Colon (tissue), 2 donors: Measurements from ENCODE around the gene RETSAT.
"Not testable (repeated sequence)": the region's sequence is repeated elsewhere in the genome, so short reads cannot be mapped to it uniquely, and the experiment has no call there.

Source experiments
- FAIRE-seq: peaks from 2 replicates; lab custom pipeline; 2012; peaks lifted over from hg19 to GRCh38; lab: Jason Lieb, UNC
- donor health status: control.
- donor health status: control.

RETSAT gene

DNA sequence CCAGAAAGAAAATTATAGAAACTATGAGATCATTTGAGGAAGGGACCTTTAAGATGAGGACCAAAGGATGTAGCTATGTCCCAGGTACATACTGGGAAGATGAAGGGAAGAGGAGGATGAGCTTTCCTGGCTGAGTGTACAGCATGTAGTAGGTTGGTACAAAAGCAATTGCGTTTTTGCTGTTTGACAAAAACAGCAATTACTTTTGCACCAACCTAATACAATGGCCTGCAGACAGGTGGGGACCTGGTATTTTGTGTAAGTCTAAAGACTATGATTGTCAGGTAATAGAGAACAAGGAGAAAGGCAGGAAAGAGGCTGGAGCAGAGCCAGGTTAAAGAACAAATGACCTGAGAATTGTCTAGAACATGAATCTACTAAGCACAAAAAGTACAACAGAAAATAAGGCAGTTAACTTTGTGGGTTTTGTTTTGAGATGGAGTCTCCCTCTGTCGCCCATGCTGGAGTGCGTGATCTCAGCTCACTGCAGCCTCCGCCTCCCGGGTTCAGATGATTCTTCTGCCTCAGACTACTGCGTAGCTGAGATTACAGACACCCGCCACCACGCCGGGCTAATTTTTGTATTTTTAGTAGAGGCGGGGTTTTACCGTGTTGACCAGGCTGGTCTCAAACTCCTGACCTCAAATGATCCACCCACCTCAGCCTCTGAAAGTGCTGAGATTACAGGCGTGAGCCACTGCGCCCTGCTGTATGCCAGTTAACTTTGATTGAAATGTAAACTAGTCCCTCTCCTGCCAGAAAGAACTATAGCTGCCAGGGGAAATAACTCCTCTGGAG lies 23.3 kb downstream of the RETSAT start:
- FAIRE-seq = no peak

DNA sequence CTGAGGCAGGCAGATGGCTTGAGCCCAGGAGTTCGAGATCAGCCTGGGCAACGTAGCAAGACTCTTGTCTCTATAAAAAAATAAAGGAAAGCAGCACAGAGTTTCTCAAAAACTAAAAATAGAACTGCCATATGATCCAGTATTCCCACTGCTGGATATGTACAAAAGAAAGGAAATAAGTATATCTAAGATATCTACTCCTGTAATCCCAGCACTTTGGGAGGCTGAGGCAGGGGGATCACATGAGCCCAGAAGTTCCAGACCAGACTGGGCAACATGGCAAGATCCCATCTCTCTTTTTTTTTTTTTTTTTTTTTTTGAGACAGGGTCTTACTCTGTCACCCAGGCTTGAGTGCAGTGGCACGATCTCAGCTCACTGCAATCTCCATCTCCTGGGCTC lies 24.6 kb downstream of the RETSAT start:
- FAIRE-seq = not testable (repeated sequence)

DNA sequence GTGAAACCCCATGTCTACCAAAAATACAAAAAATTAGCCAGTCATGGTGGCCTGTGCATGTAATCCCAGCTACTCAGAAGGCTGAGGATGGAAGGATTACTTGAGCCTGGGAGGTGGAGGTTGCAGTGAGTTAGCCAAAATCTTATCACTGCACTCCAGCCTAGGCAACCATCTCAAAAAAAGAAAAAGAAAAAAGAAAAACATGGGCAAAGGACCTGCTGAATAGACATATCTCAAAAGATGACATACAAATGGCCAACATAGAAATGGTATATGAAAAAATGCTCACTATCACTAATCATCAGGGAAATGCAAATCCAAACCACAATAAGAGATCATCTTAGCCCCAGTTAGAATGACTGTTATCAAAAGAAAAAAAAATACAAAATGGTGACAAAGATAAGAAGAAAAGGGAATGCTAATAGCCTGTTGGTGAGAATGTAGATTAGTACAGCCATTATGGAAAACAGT lies 25.1 kb downstream of the RETSAT start:
- FAIRE-seq = no peak

DNA sequence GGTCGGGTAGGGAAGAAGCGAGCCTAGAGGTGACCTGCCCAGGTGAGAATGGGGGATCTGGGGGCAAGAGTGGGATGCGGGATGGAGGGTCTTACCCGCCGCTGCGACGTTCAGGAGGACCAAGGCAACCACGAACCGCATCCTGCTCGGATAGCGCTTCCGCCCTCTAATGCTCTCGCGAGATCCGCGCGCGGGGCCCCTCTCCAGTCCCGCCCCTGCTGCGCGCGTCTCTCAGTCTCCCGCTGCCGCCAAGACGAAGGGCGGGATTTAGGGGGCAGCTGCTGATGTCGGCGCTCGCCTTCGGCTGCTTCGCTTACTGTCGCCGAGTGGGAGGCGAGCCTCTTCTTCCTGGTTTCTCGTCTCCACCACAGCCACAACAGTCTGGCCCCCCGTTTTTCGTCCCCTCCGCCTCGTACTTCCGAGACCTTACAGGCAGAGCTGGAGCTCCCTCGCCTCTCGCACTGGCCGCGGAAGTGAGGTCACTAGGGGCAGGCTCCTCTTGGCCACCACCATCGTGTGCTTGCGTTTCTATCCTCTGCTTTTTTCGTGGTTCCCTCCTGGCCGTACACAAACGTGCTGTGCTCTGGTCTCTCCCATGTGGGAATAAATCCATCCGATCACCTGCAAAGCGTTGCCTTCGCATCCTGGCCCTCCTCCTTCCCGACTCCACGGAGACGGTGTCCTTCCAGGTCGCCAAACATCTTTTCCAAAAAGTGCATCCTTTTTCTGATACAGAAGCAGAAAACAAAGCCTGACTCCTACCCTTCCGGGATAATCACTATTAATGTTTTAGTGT lies 26.3 kb downstream of the RETSAT start, which contains the start of gene TGOLN2:
Gene TGOLN2 (minus strand): TSS at position 168 of the 796 bp plus-strand sequence. CDS start 27 bp downstream, at position 141.
- FAIRE-seq = no peak

DNA sequence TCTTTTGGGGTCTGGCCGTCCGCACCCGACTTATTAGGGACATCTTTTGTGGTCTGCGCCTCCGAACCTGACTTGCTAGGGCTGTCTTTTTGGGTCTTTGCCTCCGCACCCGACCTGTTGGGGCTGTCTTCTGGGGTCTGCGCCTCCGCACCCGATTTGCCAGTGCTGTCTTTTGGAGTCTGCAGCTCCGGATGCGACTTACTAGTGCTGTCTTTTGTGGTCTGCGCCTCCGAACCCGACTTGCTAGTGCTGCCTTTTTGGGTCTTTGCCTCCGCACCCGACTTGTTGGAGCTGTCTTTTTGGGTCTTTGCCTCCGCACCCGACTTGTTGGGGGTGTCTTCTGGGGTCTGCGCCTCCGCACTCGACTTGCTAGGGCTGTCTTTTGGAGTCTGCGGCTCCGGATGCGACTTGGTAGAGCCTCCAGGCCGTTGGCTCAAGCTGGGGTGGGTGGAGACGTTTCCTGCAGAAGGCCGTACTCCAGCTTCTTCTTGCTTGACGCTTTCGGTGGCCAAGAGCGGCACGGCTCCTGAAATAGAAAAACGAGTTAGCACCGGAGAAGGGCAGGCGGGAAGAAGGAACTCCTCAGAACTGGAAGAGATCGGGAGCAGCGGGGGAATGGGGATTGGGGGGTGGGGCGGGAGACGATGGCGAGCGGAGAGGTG lies 27.0 kb downstream of the RETSAT start:
- no peak for FAIRE-seq

DNA sequence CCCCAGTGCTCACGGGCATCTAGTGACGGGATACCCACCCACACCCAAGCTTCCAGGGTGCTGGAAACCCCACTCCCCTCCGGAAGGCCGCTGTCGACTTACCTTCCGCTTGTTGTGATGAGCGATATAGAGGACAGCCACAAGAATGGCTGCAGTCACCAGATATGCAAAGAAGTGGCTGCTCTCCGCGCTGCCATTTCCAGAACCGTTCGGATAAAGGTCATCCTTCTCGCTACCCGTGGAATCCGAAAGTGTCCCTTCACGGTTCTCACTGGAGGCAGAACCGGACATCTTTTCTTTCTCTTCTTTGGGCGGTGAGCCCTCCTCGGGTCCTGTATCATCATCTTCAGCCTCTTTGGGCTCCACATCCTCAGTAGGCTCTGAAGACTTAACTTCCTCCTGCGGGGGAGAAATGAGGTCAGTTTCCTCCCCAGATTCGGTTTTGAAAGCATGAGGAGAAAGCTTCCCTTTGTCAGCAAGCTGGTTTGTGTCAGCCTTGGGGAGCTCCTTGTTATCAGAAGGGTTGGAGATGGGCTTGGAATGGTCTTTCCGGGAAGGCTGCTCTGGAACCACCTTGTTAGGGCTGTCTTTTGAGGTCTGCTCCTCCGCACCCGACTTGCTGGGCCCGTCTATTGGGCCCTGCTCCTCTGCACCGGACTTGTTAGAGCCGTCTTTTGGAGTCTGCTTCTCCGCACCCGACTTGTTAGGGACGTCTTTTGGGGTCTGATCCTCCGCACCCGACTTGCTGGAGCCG lies 27.7 kb downstream of the RETSAT start:
- no peak for FAIRE-seq

DNA sequence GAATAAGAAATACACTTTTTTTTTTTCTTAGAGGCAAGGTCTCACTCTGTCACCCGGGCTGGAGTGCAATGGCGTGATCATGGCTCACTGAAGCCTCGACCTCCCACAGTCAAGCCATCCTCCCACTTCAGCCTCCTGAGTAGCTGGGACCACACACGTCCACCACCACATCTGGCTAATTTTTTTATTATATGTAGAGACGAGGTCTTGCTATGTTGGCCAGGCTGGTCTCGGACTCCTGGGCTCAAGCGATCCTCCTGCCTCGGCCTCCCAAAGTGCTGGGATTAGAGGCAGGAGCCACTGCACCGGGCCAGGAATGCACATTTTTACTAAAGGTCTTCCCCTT lies 28.9 kb downstream of the RETSAT start:
- no peak for FAIRE-seq

DNA sequence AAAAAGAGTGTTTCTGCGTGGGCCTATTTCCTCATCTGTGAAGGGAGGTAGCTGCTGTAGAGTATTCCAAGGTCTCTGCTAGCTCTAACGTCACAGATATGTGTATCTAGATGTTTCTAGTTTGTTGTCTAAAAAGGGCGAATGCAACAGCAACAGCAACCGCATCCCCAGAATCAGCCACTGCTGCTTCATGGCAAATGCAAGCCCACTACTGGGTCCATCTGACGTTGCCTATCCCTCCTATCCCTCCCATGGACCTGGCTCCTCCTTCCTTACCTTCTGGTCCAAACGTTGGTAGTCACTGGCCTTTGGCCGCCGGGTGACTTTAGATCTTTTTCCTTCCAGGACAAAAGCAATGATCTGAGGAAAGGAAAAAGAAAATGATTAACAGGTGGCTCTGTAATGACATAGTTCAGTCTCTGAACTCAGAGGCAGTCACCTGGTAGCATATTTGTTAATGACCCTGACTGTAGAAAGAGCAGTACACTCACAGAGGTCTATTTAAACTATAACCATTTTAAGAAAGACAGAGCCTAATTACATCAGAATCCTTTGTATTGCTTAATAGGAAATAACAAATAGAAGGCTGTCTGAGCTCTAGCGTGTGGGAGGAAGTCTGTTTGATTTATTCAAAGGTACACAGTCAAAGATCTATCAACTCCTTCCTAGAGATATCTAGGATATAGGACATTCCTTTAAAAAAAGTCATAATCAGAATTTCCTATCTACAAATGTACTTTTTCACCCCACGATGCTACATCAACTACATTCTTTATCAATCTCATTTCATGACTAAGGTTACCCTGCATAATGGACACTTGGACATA lies 29.5 kb downstream of the RETSAT start:
- FAIRE-seq = no peak

DNA sequence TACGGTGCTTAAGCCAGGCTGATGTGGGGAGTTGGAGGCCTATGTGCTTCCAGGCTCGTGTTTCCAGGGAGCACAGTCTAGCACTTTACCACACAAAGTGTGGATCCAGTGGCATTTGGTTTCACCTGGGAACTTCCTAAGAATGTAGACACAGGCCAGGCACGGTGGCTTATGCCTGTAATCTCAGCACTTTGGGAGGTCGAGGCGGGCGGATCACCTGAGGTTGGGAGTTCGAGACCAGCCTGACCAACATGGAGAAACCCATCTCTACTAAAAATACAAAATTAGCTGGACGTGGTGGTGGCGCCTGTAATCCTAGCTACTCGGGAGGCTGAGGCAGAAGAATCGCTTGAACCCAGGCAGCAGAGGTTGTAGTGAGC lies 30.4 kb downstream of the RETSAT start:
- FAIRE-seq = not testable (repeated sequence)

DNA sequence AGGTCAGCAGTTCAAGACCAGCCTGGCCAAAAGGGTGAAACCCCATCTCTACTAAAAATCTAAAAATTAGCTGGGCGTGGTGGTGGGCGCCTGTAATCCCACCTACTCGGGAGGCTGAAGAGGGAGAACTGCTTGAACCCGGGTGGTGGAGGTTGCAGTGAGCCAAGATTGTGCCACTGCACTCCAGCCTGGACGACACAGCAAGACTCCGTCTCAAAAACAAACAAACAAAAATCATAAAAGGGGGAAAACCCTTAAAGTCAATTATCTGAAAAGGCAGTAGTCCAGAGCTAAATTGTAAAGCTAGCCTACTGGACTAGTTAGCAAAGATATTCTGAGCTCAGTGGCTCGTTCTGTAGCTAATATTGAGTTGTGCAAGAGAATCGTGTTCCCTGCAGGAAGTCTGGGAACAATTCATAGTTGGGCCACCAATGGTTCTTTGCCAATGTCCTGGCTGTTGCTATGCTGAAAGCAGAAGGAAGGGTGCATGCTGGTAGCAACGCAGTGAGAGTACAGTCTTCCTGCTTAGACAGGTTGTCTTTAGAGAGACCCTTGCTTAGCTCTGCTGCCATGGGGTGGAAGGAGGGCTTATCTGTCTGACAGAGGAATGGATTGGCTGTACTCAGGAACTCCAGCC lies 30.9 kb downstream of the RETSAT start:
- FAIRE-seq = no peak

DNA sequence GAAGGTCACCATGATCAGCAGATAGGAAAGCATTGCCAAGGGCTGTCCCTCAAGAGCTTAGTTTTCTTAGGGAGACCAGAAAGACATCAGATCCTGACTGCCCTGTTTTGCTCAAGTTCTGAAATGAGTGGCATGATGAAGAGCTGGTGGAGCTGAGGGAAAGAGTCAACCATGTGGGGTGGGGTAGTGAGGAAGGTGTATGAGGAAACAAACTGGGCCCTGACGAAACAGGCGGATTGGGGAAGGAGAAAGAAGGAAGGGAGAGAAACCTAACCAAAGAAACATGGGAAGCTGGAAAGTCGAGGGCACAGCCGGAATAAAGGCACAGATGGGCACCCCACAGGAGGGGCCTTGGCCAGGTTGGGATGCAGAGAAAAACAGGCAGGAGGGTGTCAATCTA lies 34.5 kb downstream of the RETSAT start:
- FAIRE-seq = no peak

DNA sequence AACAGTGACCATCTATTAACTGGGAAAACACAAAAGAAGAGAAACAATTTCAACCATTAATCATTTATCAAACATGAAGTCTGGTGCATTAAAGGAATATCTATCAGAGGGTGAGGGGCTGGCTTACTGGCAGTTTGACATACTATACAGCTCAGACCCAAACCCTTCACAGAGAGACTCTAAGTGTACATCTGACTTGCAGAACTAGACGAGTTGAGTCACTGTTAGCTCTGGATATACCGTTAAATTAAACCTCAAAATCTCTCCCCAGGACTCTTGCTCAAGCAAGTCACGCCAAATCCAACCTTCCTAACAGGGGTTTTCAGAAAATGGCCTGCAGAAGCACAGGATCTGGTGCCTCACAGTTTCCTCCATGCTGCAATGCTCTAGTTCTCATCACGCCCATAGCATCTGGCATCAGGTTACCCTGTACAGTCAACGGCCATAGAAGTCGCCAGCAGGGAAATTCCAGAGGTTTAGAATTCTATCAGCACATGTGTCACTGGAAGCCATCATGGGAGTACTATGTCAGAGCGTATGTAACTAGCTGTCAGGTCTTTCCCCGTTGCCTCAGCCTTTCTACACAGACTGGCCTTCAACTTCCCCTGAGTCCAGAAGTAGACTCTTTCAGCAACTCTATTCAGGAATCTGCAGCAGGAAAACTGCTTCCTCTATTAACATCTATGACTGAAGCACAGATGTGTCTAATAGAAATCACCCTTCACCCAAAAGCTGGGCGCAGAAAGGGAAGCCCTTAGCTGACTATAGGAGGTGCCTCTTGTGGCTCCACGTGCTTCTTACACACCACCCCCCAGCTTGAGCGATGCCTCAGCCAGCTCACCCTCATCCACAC lies 35.9 kb downstream of the RETSAT start:
- FAIRE-seq = no peak

DNA sequence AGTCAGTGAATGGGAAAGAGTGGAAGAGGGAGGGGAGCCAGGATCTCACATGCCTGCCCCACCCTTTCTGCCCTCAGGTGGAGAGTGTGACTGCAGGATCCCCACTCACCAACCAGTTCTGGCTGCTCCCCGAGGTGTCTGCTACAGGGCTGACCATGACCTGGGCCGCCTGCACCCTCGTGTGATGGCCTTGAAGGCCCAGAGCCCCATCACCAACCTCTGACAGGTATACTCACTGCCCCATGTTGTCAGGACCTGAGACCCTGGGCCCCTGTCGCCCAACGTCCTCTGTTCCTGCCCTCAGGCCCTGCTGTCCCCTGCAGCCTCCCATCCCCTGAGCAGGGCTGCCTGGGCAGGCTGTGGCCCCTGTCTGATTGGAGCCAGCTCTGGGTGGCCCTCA lies 38.4 kb downstream of the RETSAT start:
- not testable (repeated sequence) for FAIRE-seq

DNA sequence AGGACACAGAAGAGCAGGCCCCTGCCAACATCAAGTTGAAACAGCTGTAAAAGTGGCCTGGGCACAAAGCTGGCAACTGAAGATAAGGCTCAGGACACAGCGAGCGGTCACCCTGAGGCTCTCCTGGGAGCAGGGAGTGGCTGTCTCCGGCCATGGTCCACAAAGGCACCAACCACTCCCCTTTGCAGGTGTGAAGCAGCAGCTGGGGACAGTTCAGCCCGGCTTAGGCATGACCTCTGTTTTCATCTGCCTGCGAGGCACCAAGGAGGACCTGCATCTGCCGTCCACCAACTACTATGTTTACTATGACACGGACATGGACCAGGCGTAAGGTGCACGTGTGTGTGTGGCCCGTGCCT lies 39.5 kb downstream of the RETSAT start:
- FAIRE-seq = no peak

DNA sequence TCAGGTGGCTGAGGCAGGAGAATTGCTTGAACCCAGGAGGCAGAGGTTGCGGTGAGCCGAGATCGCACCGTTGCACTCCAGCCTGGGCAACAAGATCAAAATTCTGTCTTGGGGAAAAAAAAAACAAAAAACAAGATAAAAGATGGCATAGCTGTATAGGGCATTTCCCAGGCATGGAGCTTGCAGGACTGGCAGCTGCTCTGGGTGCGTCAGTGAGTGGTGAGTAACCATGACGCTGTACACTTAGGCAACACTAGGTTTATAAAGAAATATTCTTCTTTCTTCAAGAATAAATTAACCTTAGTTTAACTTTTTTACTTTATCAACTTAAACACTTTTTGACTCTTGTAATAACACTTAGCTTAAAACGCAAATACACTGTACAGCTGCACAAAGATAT lies 41.9 kb downstream of the RETSAT start:
- no peak for FAIRE-seq

DNA sequence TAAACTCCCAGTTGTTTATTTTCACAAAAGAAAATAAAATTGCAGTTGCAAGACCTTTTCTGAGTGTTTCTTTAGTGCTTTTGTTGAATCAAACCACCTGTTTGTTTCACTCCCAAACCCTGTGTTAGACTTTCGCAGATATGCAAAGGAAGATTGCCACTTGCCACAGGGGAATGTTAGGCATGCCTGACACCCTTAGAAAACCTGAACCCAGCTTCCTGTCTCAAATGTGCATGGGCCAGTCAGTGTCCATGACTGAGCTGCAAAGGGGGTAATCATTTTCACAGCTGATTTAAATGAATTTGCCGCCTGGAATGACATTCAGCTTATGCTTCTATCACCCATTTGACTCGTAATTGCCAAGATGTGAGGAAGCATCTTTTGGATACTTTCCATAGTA lies 44.0 kb downstream of the RETSAT start:
- no peak for FAIRE-seq

DNA sequence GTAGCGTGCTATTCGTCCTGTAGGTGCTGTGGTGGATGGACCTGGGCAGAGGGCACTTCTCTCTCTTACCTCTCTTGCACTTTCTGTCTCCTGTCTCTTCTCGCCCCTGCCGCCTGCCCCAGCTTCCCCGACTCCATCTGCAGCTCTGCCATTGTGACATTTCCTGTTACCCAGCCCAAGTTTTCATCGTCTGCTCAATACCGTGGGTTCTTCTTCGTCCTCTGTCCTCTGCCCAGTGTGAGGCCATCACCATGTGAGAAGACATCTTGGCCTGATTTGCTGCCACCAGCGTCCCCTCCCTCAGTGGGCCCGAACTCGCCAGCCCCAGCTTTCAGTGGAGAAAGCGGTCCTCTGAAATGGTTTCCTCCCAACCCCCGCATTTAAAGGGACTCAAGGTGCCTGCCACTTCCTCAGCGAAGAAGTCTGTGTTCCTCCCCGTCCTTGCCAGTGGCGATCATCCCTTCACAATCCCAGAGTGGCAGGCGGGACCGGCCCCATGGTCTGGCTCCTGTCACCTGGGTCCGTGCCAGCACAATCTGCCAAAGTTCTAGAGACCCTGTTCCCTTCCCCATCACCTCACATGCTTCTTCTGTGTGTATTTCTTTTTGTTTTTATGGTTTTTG lies 44.5 kb downstream of the RETSAT start:
- FAIRE-seq = no peak

DNA sequence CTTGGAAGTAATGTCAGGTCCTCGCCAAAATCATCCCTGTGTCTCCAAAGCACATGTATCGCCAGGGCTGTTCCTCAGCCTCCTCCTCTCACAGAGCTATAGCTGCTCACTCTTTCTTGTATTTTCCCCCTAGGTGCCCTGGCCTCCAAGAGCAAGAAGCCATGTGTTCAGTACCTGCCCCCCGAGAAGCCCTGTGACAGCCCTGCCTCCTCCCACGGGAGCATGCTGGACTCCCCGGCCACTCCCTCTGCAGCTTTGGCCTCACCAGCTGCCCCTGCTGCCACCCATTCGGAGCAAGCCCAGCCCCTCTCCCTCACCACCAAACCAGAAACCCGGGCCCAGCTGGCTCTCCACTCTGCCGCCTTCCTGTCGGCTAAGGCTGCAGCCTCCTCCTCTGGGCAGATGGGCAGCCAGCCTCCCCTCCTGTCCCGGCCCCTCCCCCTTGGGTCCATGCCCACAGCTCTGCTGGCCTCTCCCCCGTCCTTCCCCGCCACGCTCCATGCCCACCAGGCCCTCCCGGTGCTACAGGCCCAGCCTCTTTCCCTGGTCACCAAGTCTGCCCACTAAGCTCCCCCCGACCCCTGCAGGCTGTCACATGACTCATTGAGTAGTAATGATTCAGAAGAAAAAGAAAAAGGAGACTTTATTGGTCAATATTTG lies 45.3 kb downstream of the RETSAT start:
- no peak for FAIRE-seq

DNA sequence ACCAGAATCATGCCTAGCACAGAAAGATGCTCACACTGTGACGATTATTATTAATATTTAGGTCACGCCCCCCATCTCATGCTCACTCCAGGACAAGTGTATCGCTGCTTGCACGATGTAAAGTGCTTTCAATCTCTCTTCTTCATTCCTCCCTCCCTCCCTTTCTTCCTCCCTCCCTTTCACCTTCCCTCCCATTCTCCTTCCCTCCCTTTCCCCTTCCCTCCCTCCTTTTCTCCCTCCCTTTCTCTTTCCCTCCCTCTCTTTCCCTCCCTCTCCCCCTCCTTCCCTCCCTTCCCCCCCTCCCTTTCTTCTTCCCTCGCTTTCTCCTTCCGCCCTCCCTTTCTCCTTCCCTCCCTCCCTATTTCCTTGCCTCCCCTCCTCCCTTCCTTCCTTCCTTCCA lies 46.1 kb downstream of the RETSAT start:
- no peak for FAIRE-seq
